Motor neuron (in vitro differentiated cells): ENCODE measurements around the gene CTNNA3. TPM values are rescaled to one million over a fixed set of nuclear protein-coding genes. Genes with fewer than 3 reads are reported as not detected.

ENCODE experiments used
- total RNA-seq, 8 experiments: library from RNA; unstranded; fragments of 300-600 nt; gene quantifications; 2 replicates each; pipeline versions ENCODE4 v1.2.3 to v1.2.4, GENCODE V29; 2022

The CTNNA3 gene
- total RNA-seq, 8 experiments from 2014 or later = 0.05 to 4.6 (median 0.48) TPM

Other genes with a start within 250 kb of the CTNNA3 start
- gene DNAJC12, start 142.0 kb upstream of the CTNNA3 start, total RNA-seq = 100 to 1,000 TPM in 1 of 8 experiments, 10 to 100 TPM in 7; 18.3 to 175 (median 50.1) TPM
- gene SIRT1, start 188.5 kb upstream of the CTNNA3 start, total RNA-seq = 10 to 100 TPM in 7 of 8 experiments, 1 to 10 TPM in 1; 6.1 to 23.9 (median 18.6) TPM